Heart left ventricle (tissue), 13 donors: ENCODE data around the gene SNRPD2.

Experiments used
- POLR2A ChIP-seq, 2 donors: fragments of 450-650 bp; IDR thresholded peaks; one replicate each; pipeline ENCODE4 v1.6.1; 2017; ENCODE audit warnings: antibody characterized with exemption in 2 of 2, mild to moderate bottlenecking in 2 of 2, moderate library complexity in 2 of 2
- TF ChIP-seq, protein P1 (sequence below), 12 donors: fragments of 200-600 bp; sonication (generic) in 4 of 12; IDR thresholded peaks; one replicate each; pipeline versions ENCODE4 v1.5.0 to v1.8.0; 2018 to 2022; ENCODE audit warnings: antibody characterized with exemption in 12 of 12, mild to moderate bottlenecking in 5 of 12
- donor health status: ischemic (EF 13 %, LVEDD 7.1; RV severe dilation, severe dysfunction).
- donor health status: DM: no; HTN: yes; CAD: no.
- donor health status: DM: no; HTN: no; CAD: no.
- donor health status: ischemic (EF 25% LVEDD 6.9; RV normal size, moderate dysfunction).
- donor health status: ischemic (EF 25% LVEDD 5.7; RV mildly dilated, moderate dysfunction).
- donor health status: ischemic (EF 35%, LVEDD 5.7; RV mildly dilated, moderate dysfunction).
- donor health status: nonischemic (EF 11% LVEDD 7.7; RV severe dilation, severe dysfunction).
- donor health status: DM: yes; HTN: yes; CAD: no.
- donor health status: PGD.
- donor health status: ischemic (EF 29% LVEDD 5.4; RV normal size, mild dysfunction).
- donor health status: nonischemic (EF 23%, LVEDD 6.1; RV moderate dilation, normal function).

DNA sequence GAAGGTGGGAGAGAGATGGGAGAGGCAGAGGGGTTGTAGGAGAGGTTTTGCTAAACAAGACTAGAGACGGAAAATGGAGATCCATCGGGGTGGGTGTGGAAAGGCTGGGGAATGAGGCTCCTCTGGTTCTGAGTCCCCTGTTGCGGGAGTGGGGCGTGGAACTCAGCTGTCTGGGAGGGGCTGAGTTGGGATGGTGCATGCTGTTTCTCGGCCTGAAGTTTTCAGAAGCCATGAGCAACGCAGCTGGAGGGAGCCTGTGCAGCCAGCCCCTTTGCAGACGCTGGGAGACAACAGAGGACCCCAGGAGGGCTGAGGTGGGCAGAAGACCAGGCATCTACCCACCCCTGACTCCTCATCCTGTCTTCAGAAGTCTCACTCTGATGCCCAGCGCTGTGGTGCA is 31.1 kb downstream of the SNRPD2 start:
- TF ChIP-seq, protein P1, sequence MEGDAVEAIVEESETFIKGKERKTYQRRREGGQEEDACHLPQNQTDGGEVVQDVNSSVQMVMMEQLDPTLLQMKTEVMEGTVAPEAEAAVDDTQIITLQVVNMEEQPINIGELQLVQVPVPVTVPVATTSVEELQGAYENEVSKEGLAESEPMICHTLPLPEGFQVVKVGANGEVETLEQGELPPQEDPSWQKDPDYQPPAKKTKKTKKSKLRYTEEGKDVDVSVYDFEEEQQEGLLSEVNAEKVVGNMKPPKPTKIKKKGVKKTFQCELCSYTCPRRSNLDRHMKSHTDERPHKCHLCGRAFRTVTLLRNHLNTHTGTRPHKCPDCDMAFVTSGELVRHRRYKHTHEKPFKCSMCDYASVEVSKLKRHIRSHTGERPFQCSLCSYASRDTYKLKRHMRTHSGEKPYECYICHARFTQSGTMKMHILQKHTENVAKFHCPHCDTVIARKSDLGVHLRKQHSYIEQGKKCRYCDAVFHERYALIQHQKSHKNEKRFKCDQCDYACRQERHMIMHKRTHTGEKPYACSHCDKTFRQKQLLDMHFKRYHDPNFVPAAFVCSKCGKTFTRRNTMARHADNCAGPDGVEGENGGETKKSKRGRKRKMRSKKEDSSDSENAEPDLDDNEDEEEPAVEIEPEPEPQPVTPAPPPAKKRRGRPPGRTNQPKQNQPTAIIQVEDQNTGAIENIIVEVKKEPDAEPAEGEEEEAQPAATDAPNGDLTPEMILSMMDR (IDR thresholded peaks at IDR 0.05) = no peak
- TF ChIP-seq POLR2A (IDR thresholded peaks at IDR 0.05) = no peak
